Measurements from ENCODE around the gene MUSK. TPM values are rescaled to one million over a fixed set of nuclear protein-coding genes. Genes with fewer than 3 reads are reported as not detected.

Gene MUSK
- total and polyA plus RNA-seq, 2 experiments from 2014 or later, result not detected

DNA sequence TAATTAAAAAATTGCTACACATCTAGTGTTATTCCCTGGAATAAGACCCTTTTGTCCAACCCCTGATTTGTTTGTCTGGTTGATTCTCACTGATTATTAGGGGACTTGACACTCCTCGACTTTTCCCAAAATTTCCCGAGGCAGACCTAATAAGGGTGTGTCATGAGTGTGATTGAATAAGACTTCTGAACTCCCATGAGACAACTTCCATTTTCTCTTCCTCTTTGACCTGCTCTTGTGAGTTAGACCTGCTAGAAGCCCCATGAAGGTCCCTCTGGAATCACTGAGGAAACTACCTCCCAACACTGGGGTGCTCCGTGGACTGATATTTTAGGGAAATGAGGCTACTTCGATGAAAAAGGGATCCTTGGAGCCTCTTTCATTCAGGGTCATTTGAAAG is 83.4 kb downstream of the MUSK start (continued):
- TF ChIP-seq, protein P1, sequence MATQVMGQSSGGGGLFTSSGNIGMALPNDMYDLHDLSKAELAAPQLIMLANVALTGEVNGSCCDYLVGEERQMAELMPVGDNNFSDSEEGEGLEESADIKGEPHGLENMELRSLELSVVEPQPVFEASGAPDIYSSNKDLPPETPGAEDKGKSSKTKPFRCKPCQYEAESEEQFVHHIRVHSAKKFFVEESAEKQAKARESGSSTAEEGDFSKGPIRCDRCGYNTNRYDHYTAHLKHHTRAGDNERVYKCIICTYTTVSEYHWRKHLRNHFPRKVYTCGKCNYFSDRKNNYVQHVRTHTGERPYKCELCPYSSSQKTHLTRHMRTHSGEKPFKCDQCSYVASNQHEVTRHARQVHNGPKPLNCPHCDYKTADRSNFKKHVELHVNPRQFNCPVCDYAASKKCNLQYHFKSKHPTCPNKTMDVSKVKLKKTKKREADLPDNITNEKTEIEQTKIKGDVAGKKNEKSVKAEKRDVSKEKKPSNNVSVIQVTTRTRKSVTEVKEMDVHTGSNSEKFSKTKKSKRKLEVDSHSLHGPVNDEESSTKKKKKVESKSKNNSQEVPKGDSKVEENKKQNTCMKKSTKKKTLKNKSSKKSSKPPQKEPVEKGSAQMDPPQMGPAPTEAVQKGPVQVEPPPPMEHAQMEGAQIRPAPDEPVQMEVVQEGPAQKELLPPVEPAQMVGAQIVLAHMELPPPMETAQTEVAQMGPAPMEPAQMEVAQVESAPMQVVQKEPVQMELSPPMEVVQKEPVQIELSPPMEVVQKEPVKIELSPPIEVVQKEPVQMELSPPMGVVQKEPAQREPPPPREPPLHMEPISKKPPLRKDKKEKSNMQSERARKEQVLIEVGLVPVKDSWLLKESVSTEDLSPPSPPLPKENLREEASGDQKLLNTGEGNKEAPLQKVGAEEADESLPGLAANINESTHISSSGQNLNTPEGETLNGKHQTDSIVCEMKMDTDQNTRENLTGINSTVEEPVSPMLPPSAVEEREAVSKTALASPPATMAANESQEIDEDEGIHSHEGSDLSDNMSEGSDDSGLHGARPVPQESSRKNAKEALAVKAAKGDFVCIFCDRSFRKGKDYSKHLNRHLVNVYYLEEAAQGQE (IDR thresholded peaks at IDR 0.05; ENCODE audit: unreplicated experiment), result no peak
- no peak for TF ChIP-seq JUNB (IDR thresholded peaks at IDR 0.05; ENCODE audit: unreplicated experiment)
- TF ChIP-seq, protein P2, sequence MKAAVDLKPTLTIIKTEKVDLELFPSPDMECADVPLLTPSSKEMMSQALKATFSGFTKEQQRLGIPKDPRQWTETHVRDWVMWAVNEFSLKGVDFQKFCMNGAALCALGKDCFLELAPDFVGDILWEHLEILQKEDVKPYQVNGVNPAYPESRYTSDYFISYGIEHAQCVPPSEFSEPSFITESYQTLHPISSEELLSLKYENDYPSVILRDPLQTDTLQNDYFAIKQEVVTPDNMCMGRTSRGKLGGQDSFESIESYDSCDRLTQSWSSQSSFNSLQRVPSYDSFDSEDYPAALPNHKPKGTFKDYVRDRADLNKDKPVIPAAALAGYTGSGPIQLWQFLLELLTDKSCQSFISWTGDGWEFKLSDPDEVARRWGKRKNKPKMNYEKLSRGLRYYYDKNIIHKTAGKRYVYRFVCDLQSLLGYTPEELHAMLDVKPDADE (IDR thresholded peaks at IDR 0.05), result no peak
- TF ChIP-seq NANOG (IDR thresholded peaks at IDR 0.05; ENCODE audit: borderline replicate concordance), result no peak

DNA sequence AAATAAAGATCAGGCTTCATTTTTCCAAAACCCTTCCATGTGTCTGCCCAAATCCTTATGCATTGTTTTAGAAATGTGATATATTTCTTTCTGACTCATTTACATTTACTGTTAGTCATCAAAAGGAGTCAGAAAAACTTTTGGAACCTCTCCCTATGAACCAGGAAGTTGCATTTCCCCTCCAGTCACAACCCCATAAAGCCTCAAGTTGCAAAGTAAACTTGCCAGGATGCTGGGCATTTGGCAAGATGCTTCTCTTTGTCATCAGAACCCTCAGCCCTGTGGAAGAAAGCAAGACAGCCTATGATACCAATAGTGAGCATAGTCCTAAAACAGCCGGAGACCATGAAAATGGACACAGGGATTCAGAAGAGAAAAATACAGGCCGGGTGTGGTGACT is 84.2 kb downstream of the MUSK start:
- Histone ChIP-seq H3K27ac (ENCODE audit: low read depth) (no peak overlapping the region), H3F3A (replicated peaks; ENCODE audit: low read depth) (no peaks in the 10 kb centered on the region), H4K20me1 (replicated peaks; ENCODE audit: insufficient read depth) (no peaks in the 10 kb centered on the region), H3K4me3 (no peak overlapping the region), H3K27me3 (ENCODE audit: insufficient read depth) (no peaks in the 10 kb centered on the region), H3K9me2 (ENCODE audit: insufficient read depth) (no peaks in the 10 kb centered on the region), H3K4me1 (ENCODE audit: insufficient read depth) (no peaks in the 10 kb centered on the region), H3K36me3 (ENCODE audit: insufficient read depth) (no peaks in the 10 kb centered on the region), H2AFZ (no peak overlapping the region), H3K4me2 (no peak overlapping the region), H3K79me2 (replicated peaks; ENCODE audit: insufficient read depth) (no peaks in the 10 kb centered on the region)
- Mint-ChIP-seq H3K27me3 (ENCODE audit: insufficient read depth, low read depth, poor library complexity) (no peaks in the 10 kb centered on the region), H3K9me3 (no peaks in the 10 kb centered on the region), H3K4me1 (peaks cover 10% of the 10 kb centered on the region; the same call in 2 of the 3 replicates), H3K4me3 (no peak overlapping the region), H3K36me3 (ENCODE audit: low read depth) (no peaks in the 10 kb centered on the region), H3K27ac (no peak overlapping the region)
- ATAC-seq (no peak), DNase-seq (ENCODE audit: low spot score) (no peak)
- TF ChIP-seq, protein P2 (IDR thresholded peaks at IDR 0.05), result no peak
- TF ChIP-seq JUNB (IDR thresholded peaks at IDR 0.05; ENCODE audit: unreplicated experiment) (no peak), CREB1 (CRISPR knock-in tag; IDR thresholded peaks at IDR 0.05; ENCODE audit: low read depth) (no peak), EZH2 (IDR thresholded peaks at IDR 0.05; ENCODE audit: low read depth, unreplicated experiment) (no peak), EZH2phosphoT487 (IDR thresholded peaks at IDR 0.05; ENCODE audit: unreplicated experiment) (no peak), STAT1 (IDR thresholded peaks at IDR 0.05; ENCODE audit: unreplicated experiment) (no peak), NANOG (IDR thresholded peaks at IDR 0.05; ENCODE audit: borderline replicate concordance) (no peak), ZNF114 (CRISPR knock-in tag; IDR thresholded peaks at IDR 0.05) (no peak)
- TF ChIP-seq, protein P1 (IDR thresholded peaks at IDR 0.05; ENCODE audit: unreplicated experiment), result no peak
- TF ChIP-seq, protein P3, sequence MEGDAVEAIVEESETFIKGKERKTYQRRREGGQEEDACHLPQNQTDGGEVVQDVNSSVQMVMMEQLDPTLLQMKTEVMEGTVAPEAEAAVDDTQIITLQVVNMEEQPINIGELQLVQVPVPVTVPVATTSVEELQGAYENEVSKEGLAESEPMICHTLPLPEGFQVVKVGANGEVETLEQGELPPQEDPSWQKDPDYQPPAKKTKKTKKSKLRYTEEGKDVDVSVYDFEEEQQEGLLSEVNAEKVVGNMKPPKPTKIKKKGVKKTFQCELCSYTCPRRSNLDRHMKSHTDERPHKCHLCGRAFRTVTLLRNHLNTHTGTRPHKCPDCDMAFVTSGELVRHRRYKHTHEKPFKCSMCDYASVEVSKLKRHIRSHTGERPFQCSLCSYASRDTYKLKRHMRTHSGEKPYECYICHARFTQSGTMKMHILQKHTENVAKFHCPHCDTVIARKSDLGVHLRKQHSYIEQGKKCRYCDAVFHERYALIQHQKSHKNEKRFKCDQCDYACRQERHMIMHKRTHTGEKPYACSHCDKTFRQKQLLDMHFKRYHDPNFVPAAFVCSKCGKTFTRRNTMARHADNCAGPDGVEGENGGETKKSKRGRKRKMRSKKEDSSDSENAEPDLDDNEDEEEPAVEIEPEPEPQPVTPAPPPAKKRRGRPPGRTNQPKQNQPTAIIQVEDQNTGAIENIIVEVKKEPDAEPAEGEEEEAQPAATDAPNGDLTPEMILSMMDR (conservative IDR thresholded peaks at IDR 0.05; ENCODE audit: low read depth in 2 of 2), result no peak

Data from GM23338 (cell line).